ENCODE data around the gene ZSWIM3. TPM values are rescaled to one million over a fixed set of nuclear protein-coding genes. Genes with fewer than 3 reads are reported as not detected.
A peak's percentile ranks its signal among the peaks of the same experiment; 100 is the strongest.
"Not testable (repeated sequence)": the region's sequence is repeated elsewhere in the genome, so short reads cannot be mapped to it uniquely, and the experiment has no call there.

The ZSWIM3 gene
- total RNA-seq, 1 donor from 2014 or later = 5.2 TPM

DNA sequence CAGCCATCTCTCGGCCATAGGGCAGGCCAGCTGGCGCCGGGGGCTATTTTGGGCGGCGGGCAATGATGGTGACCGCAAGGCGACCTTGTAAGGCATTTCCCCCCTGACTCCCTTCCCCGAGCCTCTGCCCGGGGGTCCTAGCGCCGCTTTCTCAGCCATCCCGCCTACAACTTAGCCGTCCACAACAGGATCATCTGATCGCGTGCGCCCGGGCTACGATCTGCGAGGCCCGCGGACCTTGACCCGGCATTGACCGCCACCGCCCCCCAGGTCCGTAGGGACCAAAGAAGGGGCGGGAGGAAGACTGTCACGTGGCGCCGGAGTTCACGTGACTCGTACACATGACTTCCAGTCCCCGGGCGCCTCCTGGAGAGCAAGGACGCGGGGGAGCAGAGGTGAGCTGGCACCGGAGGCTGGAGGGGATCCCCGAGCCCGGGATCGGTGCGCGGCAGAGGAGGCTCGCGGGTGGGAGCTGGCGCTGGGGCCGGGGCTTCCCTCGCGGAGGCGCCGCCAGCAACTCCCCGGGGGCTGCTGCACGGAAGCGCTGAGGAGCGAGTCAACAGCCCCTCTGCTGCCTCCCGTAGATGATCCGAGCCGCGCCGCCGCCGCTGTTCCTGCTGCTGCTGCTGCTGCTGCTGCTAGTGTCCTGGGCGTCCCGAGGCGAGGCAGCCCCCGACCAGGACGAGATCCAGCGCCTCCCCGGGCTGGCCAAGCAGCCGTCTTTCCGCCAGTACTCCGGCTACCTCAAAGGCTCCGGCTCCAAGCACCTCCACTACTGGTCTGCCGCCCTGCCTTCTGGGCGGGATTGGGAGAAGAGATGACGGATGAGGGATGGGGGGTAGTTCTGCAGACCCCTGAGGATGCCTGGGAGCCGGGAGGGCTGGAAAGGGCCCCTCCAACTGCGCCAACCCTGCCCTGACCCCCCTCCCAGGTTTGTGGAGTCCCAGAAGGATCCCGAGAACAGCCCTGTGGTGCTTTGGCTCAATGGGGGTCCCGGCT is 33.9 kb downstream of the ZSWIM3 start, which contains the start of the genes CTSA and NEURL2:
CTSA (plus strand) TSS at position 351 of the 999 bp plus-strand sequence; CDS start at position 585, 234 bp downstream.
NEURL2 (minus strand) TSS at position 224 of the 999 bp plus-strand sequence; CDS start at position 7, 217 bp downstream.
- DNase-seq = peak; percentile 95

DNA sequence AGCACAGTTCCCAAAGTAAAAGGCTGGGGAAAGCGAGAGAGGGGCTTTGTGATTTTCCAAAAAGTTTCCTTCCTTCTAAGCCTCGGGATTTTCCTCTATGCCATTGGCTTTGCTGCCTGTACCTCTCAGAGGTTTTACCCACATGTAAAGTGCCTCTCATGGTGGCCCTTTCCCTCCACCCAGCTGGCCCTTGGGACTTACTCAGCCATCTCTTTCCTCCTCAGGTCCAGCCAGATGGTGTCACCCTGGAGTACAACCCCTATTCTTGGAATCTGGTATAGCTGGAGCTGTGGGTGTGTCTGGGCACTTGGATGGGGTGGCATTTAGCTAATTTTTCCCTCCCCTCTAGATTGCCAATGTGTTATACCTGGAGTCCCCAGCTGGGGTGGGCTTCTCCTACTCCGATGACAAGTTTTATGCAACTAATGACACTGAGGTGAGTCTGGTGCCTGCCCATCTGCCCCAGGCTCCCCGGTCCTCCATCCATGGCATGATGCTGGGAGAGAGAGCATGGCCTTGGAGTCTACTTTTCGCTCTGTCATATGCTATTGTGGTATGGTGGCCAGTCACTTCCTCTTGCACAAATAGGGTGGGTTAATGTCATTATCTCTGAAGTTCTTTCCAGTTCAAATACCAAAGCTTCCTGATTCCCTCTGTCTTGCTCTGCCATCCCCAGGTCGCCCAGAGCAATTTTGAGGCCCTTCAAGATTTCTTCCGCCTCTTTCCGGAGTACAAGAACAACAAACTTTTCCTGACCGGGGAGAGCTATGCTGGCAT is 34.8 kb downstream of the ZSWIM3 start:
- no peak for DNase-seq

DNA sequence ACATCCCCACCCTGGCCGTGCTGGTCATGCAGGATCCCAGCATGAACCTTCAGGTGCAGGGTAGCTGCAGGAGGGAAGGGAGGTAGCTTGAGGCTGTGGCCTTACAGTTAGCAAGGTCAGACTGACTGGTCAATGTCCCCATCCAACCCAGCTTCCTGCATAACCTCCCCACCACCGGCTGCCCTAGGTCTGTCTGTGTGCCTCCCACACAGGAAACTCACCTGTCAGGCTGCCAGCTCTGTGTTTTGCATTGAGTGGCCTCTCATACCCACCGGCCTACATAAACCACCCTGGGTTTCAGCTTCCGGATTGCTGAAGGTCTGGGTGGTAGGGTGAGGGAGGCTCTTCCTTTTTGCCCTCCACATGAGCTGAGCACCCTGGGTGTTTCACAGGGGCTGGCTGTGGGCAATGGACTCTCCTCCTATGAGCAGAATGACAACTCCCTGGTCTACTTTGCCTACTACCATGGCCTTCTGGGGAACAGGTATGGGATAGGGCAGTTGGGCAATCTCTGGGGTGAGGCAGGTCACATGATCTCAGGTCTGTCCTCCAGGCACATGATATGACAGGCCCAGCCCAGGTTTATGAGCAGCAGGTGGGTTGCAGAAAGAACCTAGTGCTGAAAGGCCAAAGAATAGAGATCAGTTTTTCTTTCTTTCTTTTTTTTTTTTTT is 35.5 kb downstream of the ZSWIM3 start:
- DNase-seq = no peak

DNA sequence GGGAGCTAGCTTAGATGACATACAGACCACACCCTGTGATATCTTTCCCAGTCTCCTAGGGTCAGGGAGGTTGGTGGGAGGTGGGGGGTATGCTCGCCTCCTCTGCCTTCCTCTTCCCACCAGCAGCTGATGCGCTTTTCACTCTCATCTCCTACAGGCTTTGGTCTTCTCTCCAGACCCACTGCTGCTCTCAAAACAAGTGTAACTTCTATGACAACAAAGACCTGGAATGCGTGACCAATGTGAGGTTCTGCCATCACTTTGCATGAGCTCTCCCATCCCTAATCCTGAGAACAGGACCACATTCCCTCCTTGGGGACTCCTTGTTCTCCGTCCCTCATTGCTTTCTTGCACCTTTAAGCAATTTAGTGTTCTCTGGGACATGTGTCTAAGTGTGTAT is 36.4 kb downstream of the ZSWIM3 start:
- DNase-seq = no peak

DNA sequence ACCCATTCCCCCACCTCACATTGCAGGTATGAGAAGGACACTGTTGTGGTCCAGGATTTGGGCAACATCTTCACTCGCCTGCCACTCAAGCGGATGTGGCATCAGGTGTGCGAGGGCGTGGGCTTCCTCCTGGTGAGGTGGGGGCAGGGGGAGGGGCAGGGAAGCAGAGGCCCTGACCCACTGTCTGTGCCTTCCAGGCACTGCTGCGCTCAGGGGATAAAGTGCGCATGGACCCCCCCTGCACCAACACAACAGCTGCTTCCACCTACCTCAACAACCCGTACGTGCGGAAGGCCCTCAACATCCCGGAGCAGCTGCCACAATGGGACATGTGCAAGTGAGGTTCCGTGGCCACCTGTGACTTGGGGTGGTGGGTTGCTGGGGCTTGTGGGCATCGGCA is 37.4 kb downstream of the ZSWIM3 start:
- no peak for DNase-seq

DNA sequence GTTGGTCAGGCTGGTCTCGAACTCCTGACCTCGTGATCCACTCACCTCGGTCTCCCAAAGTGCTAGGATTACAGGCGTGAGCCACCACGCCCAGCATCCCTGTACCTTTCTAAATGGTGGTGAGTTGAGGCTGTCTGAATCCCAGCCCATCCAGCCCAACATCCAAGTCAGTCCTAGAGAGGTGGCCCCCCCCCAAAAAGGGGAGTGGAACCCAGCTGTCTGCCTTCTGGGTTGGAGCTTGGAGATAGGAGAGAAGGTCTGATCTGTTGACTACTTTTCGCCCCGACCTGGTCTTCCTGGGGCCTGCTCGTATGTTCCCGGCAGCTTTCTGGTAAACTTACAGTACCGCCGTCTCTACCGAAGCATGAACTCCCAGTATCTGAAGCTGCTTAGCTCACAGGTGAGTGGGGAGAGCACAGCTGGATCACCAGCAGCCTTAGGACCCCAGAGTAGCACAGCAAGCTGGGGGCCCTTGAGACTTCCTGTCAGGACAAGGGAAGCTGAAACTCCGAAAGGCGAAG is 39.3 kb downstream of the ZSWIM3 start:
- DNase-seq = no peak

DNA sequence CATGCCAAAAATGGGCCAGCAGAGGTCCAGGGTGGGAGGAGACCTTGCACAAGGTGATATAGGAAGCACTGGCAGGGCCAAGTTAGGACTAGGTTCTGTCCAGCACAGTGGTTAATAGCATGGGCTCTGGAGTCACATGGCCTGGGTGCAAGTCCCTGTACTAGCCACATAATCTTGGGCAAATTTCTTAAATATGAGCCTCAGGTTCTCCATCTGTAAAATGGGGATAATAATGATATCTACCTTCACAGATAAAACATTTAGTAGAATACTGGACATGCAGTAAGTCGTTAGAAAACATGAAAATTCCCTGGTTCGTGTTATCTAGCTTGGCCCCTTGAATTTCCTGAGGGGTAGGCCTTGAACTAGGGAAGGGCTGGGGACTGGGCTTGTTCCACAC is 39.9 kb downstream of the ZSWIM3 start:
- DNase-seq = no peak

DNA sequence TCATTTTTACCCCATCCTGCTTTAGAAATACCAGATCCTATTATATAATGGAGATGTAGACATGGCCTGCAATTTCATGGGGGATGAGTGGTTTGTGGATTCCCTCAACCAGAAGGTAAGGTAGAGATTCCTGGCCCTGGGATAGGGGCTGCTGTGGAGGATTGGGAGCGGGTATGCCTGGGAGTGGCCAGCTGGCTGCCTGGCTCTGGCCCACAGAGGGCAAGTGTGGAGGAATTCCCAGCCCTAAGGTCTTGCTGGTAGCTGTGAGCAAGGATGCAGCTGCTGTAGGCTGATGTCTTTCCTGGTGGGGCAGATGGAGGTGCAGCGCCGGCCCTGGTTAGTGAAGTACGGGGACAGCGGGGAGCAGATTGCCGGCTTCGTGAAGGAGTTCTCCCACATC is 40.3 kb downstream of the ZSWIM3 start:
- no peak for DNase-seq

DNA sequence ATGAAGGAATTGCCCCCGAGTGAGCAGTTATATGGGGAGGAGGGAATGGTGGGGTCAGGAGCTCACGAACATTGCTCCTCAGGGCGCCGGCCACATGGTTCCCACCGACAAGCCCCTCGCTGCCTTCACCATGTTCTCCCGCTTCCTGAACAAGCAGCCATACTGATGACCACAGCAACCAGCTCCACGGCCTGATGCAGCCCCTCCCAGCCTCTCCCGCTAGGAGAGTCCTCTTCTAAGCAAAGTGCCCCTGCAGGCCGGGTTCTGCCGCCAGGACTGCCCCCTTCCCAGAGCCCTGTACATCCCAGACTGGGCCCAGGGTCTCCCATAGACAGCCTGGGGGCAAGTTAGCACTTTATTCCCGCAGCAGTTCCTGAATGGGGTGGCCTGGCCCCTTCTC is 40.9 kb downstream of the ZSWIM3 start:
- no peak for DNase-seq

DNA sequence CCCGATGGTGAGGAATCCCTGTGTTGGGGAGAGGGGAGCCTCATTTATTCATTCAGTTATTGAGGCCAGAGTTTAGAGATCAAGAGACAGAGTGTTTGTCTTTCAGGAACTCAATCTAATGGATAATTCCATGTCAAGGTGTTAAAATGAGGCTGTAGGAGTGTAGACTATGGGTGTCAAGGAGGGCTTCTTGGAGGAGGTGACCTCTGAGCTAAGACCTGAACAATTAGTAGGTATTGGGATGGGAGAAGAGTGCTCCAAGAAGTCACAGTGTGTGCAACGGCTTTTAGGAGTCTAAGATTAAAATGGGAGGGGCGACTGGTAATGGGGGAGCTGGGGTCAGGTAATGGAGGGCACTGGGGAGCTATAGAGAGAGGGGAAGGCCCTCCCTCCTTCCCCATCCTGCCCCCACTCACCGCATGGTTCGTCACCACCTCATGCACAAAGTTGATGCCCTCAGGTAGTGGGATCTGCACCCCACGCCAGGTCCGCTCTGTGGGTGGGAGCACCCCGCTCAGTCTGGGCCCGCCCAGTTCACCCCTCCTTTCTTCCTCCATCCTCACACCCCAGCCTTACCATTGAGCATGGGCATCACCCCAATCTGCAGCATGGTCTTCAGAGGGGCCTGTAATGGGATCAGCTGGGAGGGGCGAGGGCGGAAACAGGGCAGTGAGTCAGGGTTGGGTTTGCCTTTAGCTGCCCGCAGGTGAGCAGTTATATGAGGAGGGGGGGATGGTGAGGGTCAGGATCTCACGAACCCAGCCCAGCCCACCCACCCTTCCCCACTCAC is 41.8 kb downstream of the ZSWIM3 start:
- DNase-seq = no peak

DNA sequence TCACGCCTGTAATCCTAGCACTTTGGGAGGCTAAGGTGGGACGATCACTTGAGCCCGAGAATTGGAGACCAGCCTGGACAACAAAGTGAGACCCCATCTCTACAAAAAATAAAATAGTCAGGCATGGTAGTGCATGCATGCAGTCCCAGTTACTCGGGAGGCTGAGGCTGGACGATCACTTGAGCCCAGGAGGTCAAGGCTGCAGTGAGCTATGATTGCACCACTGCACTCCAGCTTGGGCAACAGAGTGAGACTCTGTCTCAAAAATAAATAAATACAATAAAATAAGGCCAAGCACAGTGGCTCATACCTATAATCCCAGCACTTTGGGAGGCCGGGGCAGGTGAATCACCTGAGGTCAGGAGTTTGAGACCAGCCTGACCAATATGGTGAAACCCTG is 43.9 kb downstream of the ZSWIM3 start:
- not testable (repeated sequence) for DNase-seq

DNA sequence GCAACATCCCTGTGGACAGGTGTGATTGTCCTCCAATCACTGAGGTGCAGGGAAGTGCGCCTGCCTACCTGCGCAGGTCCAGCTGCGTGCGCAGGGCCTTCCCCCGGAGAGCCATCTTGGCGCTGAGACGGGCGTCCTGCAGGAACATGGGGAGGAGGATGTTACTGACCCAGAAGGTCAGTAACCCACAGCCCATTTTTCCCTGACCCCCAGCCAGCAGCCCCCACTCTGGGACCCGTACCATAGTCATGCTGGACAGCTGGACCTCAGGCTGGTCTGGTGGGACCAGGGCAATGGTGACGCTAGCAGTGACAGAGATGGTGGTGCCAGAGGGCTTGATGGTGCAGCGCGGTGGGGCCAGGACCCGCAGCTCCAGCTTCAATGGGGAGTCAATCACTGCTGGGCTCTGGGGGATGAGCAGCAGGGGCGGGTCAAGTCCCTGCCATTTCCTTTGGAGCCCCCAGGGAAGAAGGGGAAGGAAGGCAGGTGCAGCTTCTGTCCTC is 44.8 kb downstream of the ZSWIM3 start:
- no peak for DNase-seq

DNA sequence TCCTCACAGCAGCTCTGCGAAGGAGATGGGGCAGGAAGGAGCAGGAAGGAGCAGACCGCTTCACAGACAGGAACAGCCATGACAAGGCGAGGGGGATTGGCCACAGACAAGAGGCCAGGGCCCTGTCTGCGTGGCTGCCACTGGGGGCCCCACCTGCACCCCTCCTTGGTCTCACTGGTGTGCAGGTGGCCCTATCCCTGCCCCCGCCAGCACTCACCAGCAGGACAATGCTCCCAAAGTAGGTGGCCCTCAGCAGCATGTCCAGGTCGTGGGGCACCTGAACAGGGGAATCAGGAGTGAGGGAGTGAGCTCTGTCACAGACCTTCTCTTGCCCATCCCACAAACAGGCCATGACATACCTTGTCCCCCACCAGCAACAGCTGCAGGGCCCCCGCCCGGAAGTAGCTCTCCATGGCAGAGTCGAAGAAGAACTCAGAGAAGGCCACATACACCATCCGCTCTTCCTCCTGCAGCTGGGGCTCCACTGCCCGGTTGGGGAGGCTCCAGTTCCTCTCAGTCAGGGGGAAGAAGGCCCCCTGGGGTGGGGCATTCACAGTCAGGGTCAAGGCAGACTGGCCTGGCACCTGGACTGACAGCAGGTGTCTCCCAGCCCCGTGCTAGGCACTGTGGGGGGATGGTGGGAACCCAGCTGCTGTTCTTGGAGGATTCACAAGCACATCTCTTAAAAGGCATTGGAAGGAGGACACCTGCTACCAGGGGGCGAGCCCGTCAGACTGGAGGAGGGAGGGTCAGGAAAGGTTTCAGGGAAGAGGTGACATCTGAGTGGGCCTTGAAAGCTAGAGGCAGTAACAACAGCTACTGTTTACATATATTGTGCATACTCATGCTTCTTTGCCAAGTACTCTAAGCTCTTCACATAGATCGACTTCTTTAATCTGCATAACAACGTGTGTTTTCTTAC is 47.4 kb downstream of the ZSWIM3 start:
- DNase-seq = no peak

DNA sequence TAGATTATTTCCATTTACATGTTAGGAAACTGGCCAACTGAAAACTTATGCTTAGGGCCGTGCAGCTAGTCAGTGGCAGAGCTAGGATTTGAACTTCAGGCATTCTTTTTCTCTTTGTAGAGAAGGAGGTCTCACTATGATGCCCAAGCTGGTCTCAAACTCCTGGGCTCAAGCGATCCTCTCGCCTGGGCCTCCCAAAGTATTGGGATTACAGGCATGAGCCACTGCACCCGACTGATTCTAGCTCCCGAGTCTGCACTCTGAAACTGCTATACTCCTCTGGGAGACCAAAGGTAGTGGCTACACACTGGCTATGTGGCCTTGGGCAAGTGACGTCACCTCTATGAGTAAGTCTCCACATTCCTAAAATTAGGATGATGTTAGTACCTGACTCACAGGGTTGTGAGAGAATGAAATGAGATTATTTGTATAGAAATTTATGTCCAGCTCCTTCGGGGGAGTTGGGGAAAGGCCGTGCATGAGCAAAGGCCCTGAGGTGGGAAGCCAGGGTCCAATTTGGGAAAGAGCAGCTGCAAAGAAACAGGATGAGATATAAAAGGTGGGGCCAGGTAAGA is 48.2 kb downstream of the ZSWIM3 start:
- no peak for DNase-seq

DNA sequence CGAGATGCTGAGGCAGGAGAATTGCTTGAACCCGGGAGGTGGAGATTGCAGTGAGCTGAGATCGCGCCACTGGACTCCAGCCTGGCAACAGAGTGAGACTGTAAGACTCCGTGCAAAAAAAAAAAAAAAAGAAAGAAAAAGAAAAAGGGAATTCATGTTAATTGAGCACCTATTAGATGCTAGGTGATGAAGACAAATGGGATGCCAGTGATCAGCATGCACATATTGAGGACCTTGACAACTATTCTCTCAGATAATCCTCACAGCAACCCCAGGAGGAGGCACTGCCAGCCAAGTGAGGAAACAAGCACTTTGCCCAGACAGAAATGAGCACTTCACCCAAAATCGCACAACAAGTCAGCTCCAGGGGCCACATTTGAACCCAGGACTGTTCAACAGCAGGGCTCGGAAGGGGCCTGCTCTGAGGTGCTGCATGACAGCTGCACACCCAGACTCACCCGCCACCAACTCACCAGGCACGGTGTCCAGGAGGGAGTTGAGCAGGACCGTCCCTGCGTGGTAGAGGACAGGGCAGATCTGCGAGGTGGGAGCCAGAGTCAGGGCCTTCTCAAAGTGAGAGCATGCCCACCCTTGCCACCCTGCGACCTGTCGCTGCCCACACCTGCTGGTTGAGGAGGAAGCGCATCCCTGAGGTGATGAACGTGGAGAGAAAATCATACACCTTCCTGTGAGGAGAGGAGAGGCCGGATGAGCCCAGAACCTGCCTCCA is 50.0 kb downstream of the ZSWIM3 start:
- DNase-seq = no peak

DNA sequence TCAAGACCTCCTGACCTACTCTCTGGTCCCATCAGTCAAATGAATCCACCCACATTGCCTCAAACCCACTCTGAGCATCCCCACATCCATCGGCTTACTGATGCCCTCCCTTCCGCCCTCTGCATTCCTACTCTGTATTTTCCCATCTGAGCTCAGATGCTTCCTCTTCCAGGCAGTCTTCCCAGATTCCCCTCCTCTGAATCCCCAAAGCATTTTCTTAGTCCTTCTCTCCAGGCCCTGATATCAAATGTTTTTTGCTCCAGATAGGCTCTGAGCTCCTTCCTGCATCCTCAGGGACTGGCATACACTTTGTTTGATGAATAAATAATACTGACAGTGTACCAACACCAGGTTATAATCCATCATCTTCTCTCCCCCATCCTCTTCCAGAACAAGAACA is 50.7 kb downstream of the ZSWIM3 start:
- no peak for DNase-seq

DNA sequence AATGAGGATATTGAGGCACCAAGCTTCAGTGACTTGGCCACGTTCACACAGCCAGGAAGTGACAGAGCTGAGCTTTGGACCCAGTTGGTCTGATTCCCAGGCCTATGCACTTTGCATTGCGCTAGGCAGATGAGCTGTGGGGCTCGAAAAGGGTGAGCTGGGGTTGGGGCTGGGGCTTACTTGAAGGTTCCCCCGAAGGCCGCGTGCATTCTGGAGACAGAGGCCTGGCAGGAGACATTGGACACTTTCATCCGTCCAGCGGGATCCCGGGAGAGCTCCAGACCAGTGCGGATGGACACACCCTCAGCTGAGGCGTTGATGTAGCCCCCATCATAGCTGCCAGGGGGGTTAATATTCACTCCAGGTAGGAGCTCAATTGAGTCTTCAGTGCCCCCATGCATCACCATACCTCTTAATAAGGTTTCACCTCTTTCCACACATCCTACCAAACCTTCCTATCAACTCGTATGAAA is 52.0 kb downstream of the ZSWIM3 start:
- DNase-seq = no peak

DNA sequence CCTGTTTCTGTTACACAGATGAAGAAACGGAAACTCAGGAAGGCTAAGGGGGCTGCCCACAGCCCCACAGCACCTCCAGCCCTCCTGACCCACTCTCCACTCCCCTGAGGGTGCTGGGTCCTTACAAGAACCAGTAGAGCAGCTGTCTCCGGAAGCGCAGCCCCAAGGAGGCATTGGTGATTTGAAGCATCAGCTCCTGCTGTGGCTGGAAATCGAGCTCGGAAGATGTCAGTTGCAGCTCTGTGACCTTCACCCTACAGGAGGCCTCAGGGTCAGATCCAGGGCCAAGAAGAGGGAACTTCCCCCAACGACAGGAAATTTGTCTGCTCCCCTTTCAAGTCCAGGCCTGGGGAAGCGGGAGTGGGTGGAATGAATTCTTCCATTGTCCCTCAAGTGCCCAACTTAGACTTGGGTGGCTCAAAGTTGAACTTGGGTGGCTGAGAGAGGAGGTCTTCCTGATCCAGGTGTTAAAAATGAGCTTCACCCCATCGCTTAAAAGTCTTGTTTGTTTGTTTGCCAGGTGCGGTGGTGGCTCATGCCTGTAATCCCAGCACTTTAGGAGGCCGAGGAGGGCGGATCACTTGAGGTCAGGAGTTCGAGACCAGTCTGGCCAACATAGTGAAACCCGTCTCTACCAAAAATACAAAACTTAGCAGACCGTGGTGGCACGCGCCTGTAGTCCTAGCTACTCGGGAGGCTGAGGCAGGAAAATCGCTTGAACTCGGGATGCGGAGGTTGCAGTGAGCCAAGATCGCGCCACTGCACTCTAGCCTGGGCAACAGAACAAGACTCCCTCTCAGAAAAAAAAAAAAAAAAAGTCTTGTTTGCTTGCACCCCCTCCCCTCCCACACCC is 52.6 kb downstream of the ZSWIM3 start:
- no peak for DNase-seq
